ENCODE data around the gene RETN. TPM values are rescaled to one million over a fixed set of nuclear protein-coding genes. Genes with fewer than 3 reads are reported as not detected.
"Not testable (repeated sequence)": the region's sequence is repeated elsewhere in the genome, so short reads cannot be mapped to it uniquely, and the experiment has no call there.

Gene RETN
- total RNA-seq, 1 donor from 2014 or later, result not detected

- H3K4me3 ChIP-seq (ENCODE audit: low read depth, low read length), result no peak overlapping the region
- H3K36me3 ChIP-seq (ENCODE audit: control insufficient read depth, insufficient read depth, low read length), result peaks cover 15% of the 10 kb centered on the region
- FAIRE-seq (no peak), DNase-seq (ENCODE audit: low read depth) (no peak)
- TF ChIP-seq, protein P1, sequence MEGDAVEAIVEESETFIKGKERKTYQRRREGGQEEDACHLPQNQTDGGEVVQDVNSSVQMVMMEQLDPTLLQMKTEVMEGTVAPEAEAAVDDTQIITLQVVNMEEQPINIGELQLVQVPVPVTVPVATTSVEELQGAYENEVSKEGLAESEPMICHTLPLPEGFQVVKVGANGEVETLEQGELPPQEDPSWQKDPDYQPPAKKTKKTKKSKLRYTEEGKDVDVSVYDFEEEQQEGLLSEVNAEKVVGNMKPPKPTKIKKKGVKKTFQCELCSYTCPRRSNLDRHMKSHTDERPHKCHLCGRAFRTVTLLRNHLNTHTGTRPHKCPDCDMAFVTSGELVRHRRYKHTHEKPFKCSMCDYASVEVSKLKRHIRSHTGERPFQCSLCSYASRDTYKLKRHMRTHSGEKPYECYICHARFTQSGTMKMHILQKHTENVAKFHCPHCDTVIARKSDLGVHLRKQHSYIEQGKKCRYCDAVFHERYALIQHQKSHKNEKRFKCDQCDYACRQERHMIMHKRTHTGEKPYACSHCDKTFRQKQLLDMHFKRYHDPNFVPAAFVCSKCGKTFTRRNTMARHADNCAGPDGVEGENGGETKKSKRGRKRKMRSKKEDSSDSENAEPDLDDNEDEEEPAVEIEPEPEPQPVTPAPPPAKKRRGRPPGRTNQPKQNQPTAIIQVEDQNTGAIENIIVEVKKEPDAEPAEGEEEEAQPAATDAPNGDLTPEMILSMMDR (IDR thresholded peaks at IDR 0.05; ENCODE audit: insufficient read depth, low read length, severe bottlenecking), result peak; percentile 6
- no peaks in the 10 kb centered on the region for H3K27me3 ChIP-seq (ENCODE audit: control insufficient read depth, insufficient read depth, low read length)
Observed at GRCh38 chr19:7641290-7642276, 27.3 kb upstream of the RETN start.

GRCh38 chr19:7642295-7643030, 26.4 kb upstream of the RETN start:
- DNase-seq (ENCODE audit: low read depth) (no peak), FAIRE-seq (no peak)
- Histone ChIP-seq H3K4me3 (ENCODE audit: low read depth, low read length) (no peak overlapping the region), H3K36me3 (ENCODE audit: control insufficient read depth, insufficient read depth, low read length) (peaks cover 16% of the 10 kb centered on the region), H3K27me3 (ENCODE audit: control insufficient read depth, insufficient read depth, low read length) (no peaks in the 10 kb centered on the region)
- TF ChIP-seq, protein P1 (IDR thresholded peaks at IDR 0.05; ENCODE audit: insufficient read depth, low read length, severe bottlenecking), result no peak

DNA sequence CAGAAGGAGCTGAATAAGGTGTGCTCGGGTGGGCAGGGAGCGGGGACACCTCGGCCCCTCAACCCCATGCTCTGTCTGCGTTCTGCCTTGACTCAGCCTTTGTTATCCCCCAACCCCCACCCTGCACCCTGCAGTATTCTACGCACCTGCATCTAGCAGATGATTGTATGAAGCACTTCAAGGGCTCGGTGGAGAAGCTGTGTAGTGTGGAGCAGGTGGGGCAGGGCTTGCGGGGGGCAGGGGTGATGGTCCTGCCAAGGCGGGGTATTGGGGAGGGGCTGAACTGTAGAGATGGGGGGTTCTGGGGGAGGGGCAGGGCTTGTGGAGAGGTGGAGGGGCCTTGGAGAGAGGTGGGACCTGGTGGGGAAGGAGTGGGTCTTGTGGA, 25.8 kb upstream of the RETN start:
- H3K4me3 ChIP-seq (ENCODE audit: low read depth, low read length), result no peak overlapping the region
- no peaks in the 10 kb centered on the region for H3K27me3 ChIP-seq (ENCODE audit: control insufficient read depth, insufficient read depth, low read length)
- peaks cover 17% of the 10 kb centered on the region for H3K36me3 ChIP-seq (ENCODE audit: control insufficient read depth, insufficient read depth, low read length)
- FAIRE-seq (no peak), DNase-seq (ENCODE audit: low read depth) (no peak)
- TF ChIP-seq, protein P1 (IDR thresholded peaks at IDR 0.05; ENCODE audit: insufficient read depth, low read length, severe bottlenecking), result no peak

DNA sequence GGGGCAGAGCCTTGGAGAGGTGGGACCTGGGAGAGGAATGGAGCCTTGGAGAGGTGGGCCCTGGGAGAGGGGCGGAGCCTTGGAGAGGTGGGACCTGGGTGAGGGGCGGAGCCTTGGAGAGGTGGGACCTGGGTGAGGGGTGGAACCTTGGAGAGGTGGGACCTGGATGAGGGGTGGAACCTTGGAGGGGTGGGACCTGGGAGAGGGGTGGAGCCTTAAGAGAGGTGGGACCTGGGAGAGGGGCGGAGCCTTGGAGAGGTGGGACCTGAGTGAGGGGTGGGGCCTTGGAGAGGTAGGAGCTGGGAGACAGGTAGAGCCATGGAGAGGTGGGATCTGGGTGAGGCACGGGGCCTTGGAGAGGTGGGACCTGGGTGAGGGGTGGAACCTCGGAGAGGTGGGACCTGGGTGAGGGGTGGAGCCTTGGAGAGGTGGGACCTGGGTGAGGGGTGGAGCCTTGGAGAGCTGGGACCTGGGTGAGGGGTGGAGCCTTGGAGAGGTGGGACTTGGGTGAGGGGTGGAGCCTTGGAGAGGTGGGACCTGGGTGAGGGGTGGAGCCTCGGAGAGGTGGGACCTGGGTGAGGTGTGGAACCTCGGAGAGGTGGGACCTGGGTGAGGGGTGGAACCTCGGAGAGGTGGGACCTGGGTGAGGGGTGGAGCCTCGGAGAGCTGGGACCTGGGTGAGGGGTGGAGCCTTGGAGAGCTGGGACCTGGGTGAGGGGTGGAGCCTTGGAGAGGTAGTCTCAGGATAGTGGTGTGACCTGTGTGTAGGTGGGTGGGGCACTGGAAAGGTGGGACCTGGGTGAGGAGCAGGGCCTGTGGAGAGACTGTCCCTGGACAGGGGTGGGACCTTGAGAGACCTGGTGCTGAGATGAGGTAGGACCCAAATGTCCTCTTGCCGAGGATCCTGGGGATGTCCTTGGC, 25.0 kb upstream of the RETN start:
- DNase-seq (ENCODE audit: low read depth), result peak; percentile 50
- not testable (repeated sequence) for H3K4me3 ChIP-seq (ENCODE audit: low read depth, low read length); FAIRE-seq; H3K27me3 ChIP-seq (ENCODE audit: control insufficient read depth, insufficient read depth, low read length)
- peaks cover 17% of the 10 kb centered on the region for H3K36me3 ChIP-seq (ENCODE audit: control insufficient read depth, insufficient read depth, low read length)

DNA sequence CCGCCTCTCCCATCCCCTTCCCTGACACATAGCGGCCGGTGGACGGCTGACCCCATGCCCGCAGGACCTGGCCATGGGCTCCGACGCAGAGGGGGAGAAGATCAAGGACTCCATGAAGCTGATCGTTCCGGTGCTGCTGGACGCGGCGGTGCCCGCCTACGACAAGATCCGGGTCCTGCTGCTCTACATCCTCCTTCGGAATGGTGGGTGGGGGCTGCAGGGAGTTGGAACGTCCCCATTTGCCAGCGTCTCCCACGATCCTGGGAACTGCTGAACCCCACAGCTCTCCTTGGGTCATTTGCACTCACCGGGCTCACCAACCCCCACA, 24.3 kb upstream of the RETN start:
- TF ChIP-seq, protein P1 (IDR thresholded peaks at IDR 0.05; ENCODE audit: insufficient read depth, low read length, severe bottlenecking), result no peak
- no peak for DNase-seq (ENCODE audit: low read depth)
- Histone ChIP-seq H3K27me3 (ENCODE audit: control insufficient read depth, insufficient read depth, low read length) (no peaks in the 10 kb centered on the region), H3K4me3 (ENCODE audit: low read depth, low read length) (no peak overlapping the region), H3K36me3 (ENCODE audit: control insufficient read depth, insufficient read depth, low read length) (peaks cover 16% of the 10 kb centered on the region)
- no peak for FAIRE-seq

Measured in bronchial epithelial cell (primary cell).